Suppressor macrophage (primary cell): ENCODE measurements around the gene C16orf86.

Source experiments
- DNase-seq, 4 experiments: peaks; one replicate each; pipeline ENCODE4 v3.0.0-alpha.2; 2020 to 2022

C16orf86 gene

GRCh38 chr16:67667817-67668494 lies 1.3 kb downstream of the C16orf86 start:
- peak; percentile 91 to 95 (median 93) for DNase-seq

GRCh38 chr16:67668495-67669157 lies 2.0 kb downstream of the C16orf86 start:
- DNase-seq: peak in 3 of 4 experiments; percentile 18 to 46 (median 27)

GRCh38 chr16:67669499-67670101 lies 3.0 kb downstream of the C16orf86 start:
- no peak for DNase-seq

GRCh38 chr16:67672306-67672705 lies 5.7 kb downstream of the C16orf86 start:
- DNase-seq: no peak

- DNase-seq: peak; percentile 82 to 88 (median 85)
Measured at GRCh38 chr16:67672739-67673662, 6.4 kb downstream of the C16orf86 start.

- DNase-seq: peak; percentile 89 to 94 (median 93)
Measured at GRCh38 chr16:67673712-67674580, 7.3 kb downstream of the C16orf86 start.

GRCh38 chr16:67674851-67675578 lies 8.4 kb downstream of the C16orf86 start:
- DNase-seq: no peak

GRCh38 chr16:67675579-67675935 lies 8.9 kb downstream of the C16orf86 start:
- no peak for DNase-seq

- DNase-seq: no peak
Measured at GRCh38 chr16:67675999-67676398, 9.4 kb downstream of the C16orf86 start.

GRCh38 chr16:67676516-67676915 lies 9.9 kb downstream of the C16orf86 start:
- DNase-seq: no peak

GRCh38 chr16:67676939-67677338 lies 10.3 kb downstream of the C16orf86 start:
- DNase-seq: no peak

GRCh38 chr16:67677712-67678111 lies 11.1 kb downstream of the C16orf86 start:
- DNase-seq: no peak

- no peak for DNase-seq
Measured at GRCh38 chr16:67678354-67679023, 11.9 kb downstream of the C16orf86 start.

- DNase-seq: no peak
Measured at GRCh38 chr16:67679935-67680897, 13.6 kb downstream of the C16orf86 start.

GRCh38 chr16:67683767-67684166 lies 17.2 kb downstream of the C16orf86 start:
- no peak for DNase-seq

GRCh38 chr16:67685388-67686112 lies 18.9 kb downstream of the C16orf86 start:
- no peak for DNase-seq

- peak in 1 of 4 experiments; percentile 8 for DNase-seq
Measured at GRCh38 chr16:67693517-67694285, 27.1 kb downstream of the C16orf86 start.

GRCh38 chr16:67694611-67695010 lies 28.0 kb downstream of the C16orf86 start:
- no peak for DNase-seq
